Transverse colon (tissue), 4 donors: ENCODE data around the gene RND3. TPM values are rescaled to one million over a fixed set of nuclear protein-coding genes. Genes with fewer than 3 reads are reported as not detected.

Experiments used
- DNase-seq: peaks from one replicate; pipeline ENCODE4 v3.0.0-alpha.2; 2019
- H3K27ac ChIP-seq, 4 donors: fragments of 200-600 bp; sonication (generic); 2 replicates each; pipeline ENCODE4 v1.5.1; 2016 to 2018; ENCODE audit warnings: inconsistent platforms in 4 of 4
- H3K27me3 ChIP-seq: fragments of 200-600 bp; sonication (generic); 2 replicates; pipeline ENCODE4 v1.5.1; 2017; ENCODE audit warnings: inconsistent platforms
- H3K36me3 ChIP-seq, 4 donors: fragments of 200-600 bp; sonication (generic); 2 replicates each; pipeline ENCODE4 v1.5.1; 2017 to 2019; ENCODE audit warnings: inconsistent platforms in 4 of 4
- H3K4me1 ChIP-seq, 4 donors: fragments of 200-600 bp; sonication (generic); 2 replicates each; pipeline ENCODE4 v1.5.1; 2017 to 2020; ENCODE audit warnings: inconsistent platforms in 4 of 4
- H3K4me3 ChIP-seq, 4 donors: fragments of 200-600 bp; sonication (generic); 1 replicate in 1 of 4; 2 replicates in 3 of 4; pipeline versions ENCODE4 v1.5.1 to v1.6.1; 2017 to 2019; ENCODE audit warnings: inconsistent platforms in 4 of 4
- H3K9me3 ChIP-seq, 2 donors: fragments of 200-600 bp; sonication (generic); 2 replicates each; pipeline ENCODE4 v1.5.1; 2017 to 2019; ENCODE audit warnings: inconsistent platforms in 2 of 2
- CTCF ChIP-seq, 5 experiments: fragments of 200-600 bp in 3 of 5; fragments of 450-650 bp in 2 of 5; sonication (generic) in 3 of 5; IDR thresholded peaks; 1 replicate in 2 of 5; 2 replicates in 3 of 5; pipeline ENCODE4 v1.5.1; 2016 to 2017; ENCODE audit warnings: antibody characterized with exemption in 5 of 5, inconsistent platforms in 3 of 5, mild to moderate bottlenecking in 2 of 5, moderate library complexity in 1 of 5
- EP300 ChIP-seq: sonication (generic); formaldehyde crosslinking; IDR thresholded peaks from one replicate; pipeline ENCODE4 v1.6.1; 2017; ENCODE audit warnings: antibody characterized with exemption, low read depth
- POLR2A ChIP-seq: fragments of 450-650 bp; IDR thresholded peaks from one replicate; pipeline ENCODE4 v1.6.1; 2016; ENCODE audit warnings: antibody characterized with exemption, mild to moderate bottlenecking, moderate library complexity
- POLR2AphosphoS5 ChIP-seq, 3 donors: sonication (generic); formaldehyde crosslinking; IDR thresholded peaks; one replicate each; pipeline ENCODE4 v1.6.1; 2016; ENCODE audit warnings: antibody characterized with exemption in 3 of 3
- WGBS, 2 donors: methylation state at CpG; one replicate each; pipeline ENCODE4 v1.1.5; 2018; ENCODE audit warnings: low coverage in 1 of 2; 5-methylcytosine and 5-hydroxymethylcytosine counted together
- in situ Hi-C, 4 donors: fragments of 200-750 bp; cut with MboI; loops; one replicate each; pipeline versions ENCODE4 v1.15.0 to v1.15.1; 2017; ENCODE audit warnings: low sequenced_read_pairs in 3 of 4, low pct_ligation_motif_present in 1 of 4, low pct_unique_long_range_greater_than_20kb in 1 of 4
- intact Hi-C: fragments of 100-400 bp; cut with DNase I; formaldehyde crosslinking; loops from one replicate; pipeline ENCODE4 v1.15.1; 2023; ENCODE audit warnings: low total_unique reads
- total RNA-seq, 4 donors: library from RNA; depleted of rRNA; stranded (reverse); fragments of >200 nt; gene quantifications; one replicate each; pipeline ENCODE4 v1.1.0, GENCODE V29; 2016

The RND3 gene
- total RNA-seq, 4 donors from 2014 or later: 16.5 to 54.6 (median 46.1) TPM

- H3K4me3 ChIP-seq: no peak overlapping the region
- H3K36me3 ChIP-seq: no peaks in the 10 kb centered on the region
- TF ChIP-seq POLR2A (no peak), EP300 (no peak), POLR2AphosphoS5 (IDR thresholded peaks at IDR 0.05) (no peak), CTCF (IDR thresholded peaks at IDR 0.05) (no peak)
- H3K27me3 ChIP-seq: no peaks in the 10 kb centered on the region
- intact Hi-C loops (no loop called here), in situ Hi-C loops (no loop called here)
- no peaks in the 10 kb centered on the region for H3K4me1 ChIP-seq
- H3K9me3 ChIP-seq: no peaks in the 10 kb centered on the region
- no peak for DNase-seq
- 92% methylated on average over 1 of the region's 1 CpG for WGBS, 2 donors
- no peak overlapping the region for H3K27ac ChIP-seq
These were observed 45.0 kb downstream of the RND3 start for GRCh38 chr2:150442484-150442883.

GRCh38 chr2:150441784-150442183 lies 45.7 kb downstream of the RND3 start:
- no peak overlapping the region for H3K27ac ChIP-seq
- H3K4me1 ChIP-seq: no peaks in the 10 kb centered on the region
- TF ChIP-seq EP300 (no peak), POLR2AphosphoS5 (IDR thresholded peaks at IDR 0.05) (no peak), CTCF (IDR thresholded peaks at IDR 0.05) (no peak), POLR2A (no peak)
- in situ Hi-C loops: no loop called here
- H3K36me3 ChIP-seq: no peaks in the 10 kb centered on the region
- H3K4me3 ChIP-seq: no peak overlapping the region
- H3K27me3 ChIP-seq: no peaks in the 10 kb centered on the region
- no peaks in the 10 kb centered on the region for H3K9me3 ChIP-seq
- DNase-seq: no peak
- WGBS, 2 donors: 63 to 64% methylated on average over 2 of the region's 2 CpGs
- intact Hi-C loops: no loop called here

- no peaks in the 10 kb centered on the region for H3K9me3 ChIP-seq
- no peaks in the 10 kb centered on the region for H3K27me3 ChIP-seq
- H3K4me1 ChIP-seq: no peaks in the 10 kb centered on the region
- DNase-seq: no peak
- intact Hi-C loops (no loop called here), in situ Hi-C loops (no loop called here)
- H3K4me3 ChIP-seq: no peak overlapping the region
- H3K27ac ChIP-seq: no peak overlapping the region
- TF ChIP-seq CTCF (IDR thresholded peaks at IDR 0.05) (no peak), EP300 (no peak)
- H3K36me3 ChIP-seq: no peaks in the 10 kb centered on the region
- WGBS, 2 donors: 57 to 82% methylated on average over 2 of the region's 2 CpGs
These were observed 46.2 kb downstream of the RND3 start for GRCh38 chr2:150441226-150441625.

- DNase-seq: no peak
- Histone ChIP-seq H3K27ac (no peak overlapping the region), H3K36me3 (no peaks in the 10 kb centered on the region), H3K9me3 (no peaks in the 10 kb centered on the region), H3K4me1 (no peaks in the 10 kb centered on the region), H3K27me3 (no peaks in the 10 kb centered on the region), H3K4me3 (no peak overlapping the region)
- 83 to 84% methylated on average over 2 of the region's 2 CpGs for WGBS, 2 donors
- intact Hi-C loops: no loop called here
- in situ Hi-C loops: no loop called here
- no peak for TF ChIP-seq POLR2AphosphoS5 (IDR thresholded peaks at IDR 0.05)
- no peak for TF ChIP-seq POLR2A
- no peak for TF ChIP-seq CTCF (IDR thresholded peaks at IDR 0.05)
- no peak for TF ChIP-seq EP300
These were observed 48.8 kb downstream of the RND3 start for GRCh38 chr2:150438654-150439053.
